Activated naive CD8-positive, alpha-beta T cell treated with anti-CD3 and anti-CD28 coated beads, Interleukin-2, amount 10 ng/mL, durations not matched to agents 7 days and 5 days (primary cell): ENCODE results near the gene FAM114A1. TPM values are rescaled to one million over a fixed set of nuclear protein-coding genes. Genes with fewer than 3 reads are reported as not detected.

Experiments
- ATAC-seq: fragments of 150-1000 bp; cut with Tn5 transposase; one replicate; pipeline ENCODE4 v1.10.0; 2021; ENCODE audit warnings: low read depth, moderate library complexity
- POLR2A ChIA-PET: fragments of 350-600 bp; sonication (Branson Sonifier 250); formaldehyde crosslinking; loops from one replicate; lab custom pipeline; 2021; ENCODE audit warnings: antibody characterized with exemption; lab: Charles Lee
- DNase-seq: peaks from one replicate; pipeline ENCODE4 v3.0.0; 2021
- H3K27ac Mint-ChIP-seq: one replicate; pipeline ENCODE4 v1.8.0; 2022; ENCODE audit warnings: mild to moderate bottlenecking, mixed read lengths
- H3K27me3 Mint-ChIP-seq: one replicate; pipeline ENCODE4 v1.8.0; 2022; ENCODE audit warnings: mild to moderate bottlenecking, moderate library complexity, mixed read lengths
- H3K36me3 Mint-ChIP-seq: one replicate; pipeline ENCODE4 v1.8.0; 2021; ENCODE audit warnings: mild to moderate bottlenecking, mixed read lengths
- H3K4me1 Mint-ChIP-seq: one replicate; pipeline ENCODE4 v1.8.0; 2021; ENCODE audit warnings: mixed read lengths
- H3K4me3 Mint-ChIP-seq: one replicate; pipeline ENCODE4 v1.8.0; 2022; ENCODE audit warnings: mild to moderate bottlenecking, moderate library complexity, mixed read lengths
- H3K9me3 Mint-ChIP-seq: one replicate; pipeline ENCODE4 v1.8.0; 2021; ENCODE audit warnings: mixed read lengths
- total RNA-seq, 2 experiments: library from RNA; stranded (reverse); gene quantifications; one replicate each; pipeline ENCODE4 v1.2.3, GENCODE V29; 2021

The FAM114A1 gene
- total RNA-seq, 2 experiments from 2014 or later: 0.33 to 0.34 TPM

DNA sequence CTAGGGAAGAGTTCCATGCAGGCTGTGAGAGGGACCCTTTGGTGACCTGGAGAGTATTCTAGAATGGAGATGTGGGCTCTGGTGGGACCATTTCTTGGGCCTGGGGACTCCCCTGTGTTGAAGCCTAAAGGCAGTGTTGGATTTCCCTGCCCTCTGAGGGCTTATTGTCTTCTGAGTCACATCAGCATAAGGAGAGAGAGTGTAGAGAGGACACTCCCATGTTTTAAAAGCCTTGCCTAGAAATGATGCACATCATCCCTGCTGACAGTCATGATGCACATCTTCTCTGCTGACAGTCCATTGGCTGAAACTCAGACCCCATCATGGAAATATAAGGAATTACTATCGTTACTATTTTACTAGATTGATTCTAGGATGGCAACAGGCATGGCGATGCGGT, 51.9 kb downstream of the FAM114A1 start:
- Mint-ChIP-seq H3K27me3 (no peaks in the 10 kb centered on the region), H3K9me3 (no peaks in the 10 kb centered on the region), H3K36me3 (no peaks in the 10 kb centered on the region), H3K27ac (no peak overlapping the region), H3K4me1 (peaks cover 15% of the 10 kb centered on the region), H3K4me3 (no peak overlapping the region)
- no peak for DNase-seq
- POLR2A ChIA-PET: no interaction called here
- no peak for ATAC-seq

GRCh38 chr4:38920186-38920585, 52.6 kb downstream of the FAM114A1 start:
- DNase-seq (no peak), ATAC-seq (no peak)
- Mint-ChIP-seq H3K36me3 (no peaks in the 10 kb centered on the region), H3K27me3 (no peaks in the 10 kb centered on the region), H3K27ac (no peak overlapping the region), H3K4me3 (no peak overlapping the region), H3K4me1 (peaks cover 8% of the 10 kb centered on the region), H3K9me3 (no peaks in the 10 kb centered on the region)
- POLR2A ChIA-PET: no interaction called here

GRCh38 chr4:38920677-38921076, 53.1 kb downstream of the FAM114A1 start:
- H3K4me1 Mint-ChIP-seq: peaks cover 5% of the 10 kb centered on the region
- POLR2A ChIA-PET: no interaction called here
- no peak overlapping the region for H3K4me3 Mint-ChIP-seq
- H3K27me3 Mint-ChIP-seq: no peaks in the 10 kb centered on the region
- H3K9me3 Mint-ChIP-seq: no peaks in the 10 kb centered on the region
- H3K27ac Mint-ChIP-seq: no peak overlapping the region
- H3K36me3 Mint-ChIP-seq: no peaks in the 10 kb centered on the region
- DNase-seq (no peak), ATAC-seq (no peak)

DNA sequence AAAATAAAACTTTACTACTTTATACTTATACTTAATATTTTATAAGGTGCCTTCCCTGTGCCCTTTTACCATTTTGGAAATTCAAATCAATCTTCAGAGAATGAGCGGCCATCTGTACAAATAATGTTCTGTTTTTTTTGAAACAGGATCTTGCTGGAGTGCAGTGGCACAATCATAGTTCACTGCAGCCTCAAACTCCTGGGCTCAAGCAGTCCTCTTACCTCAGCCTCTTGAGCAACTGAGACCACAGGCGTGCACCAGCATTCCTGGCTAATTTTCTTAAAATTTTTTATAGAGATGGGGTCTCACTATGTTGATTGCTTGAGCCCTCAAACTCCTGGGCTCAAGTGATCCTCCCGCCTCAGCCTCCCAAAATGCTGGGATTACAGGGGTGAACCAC, 53.5 kb downstream of the FAM114A1 start:
- no peaks in the 10 kb centered on the region for H3K27me3 Mint-ChIP-seq
- H3K36me3 Mint-ChIP-seq: no peaks in the 10 kb centered on the region
- no peaks in the 10 kb centered on the region for H3K9me3 Mint-ChIP-seq
- H3K4me1 Mint-ChIP-seq: peaks cover 5% of the 10 kb centered on the region
- ATAC-seq (no peak), DNase-seq (no peak)
- no peak overlapping the region for H3K4me3 Mint-ChIP-seq
- H3K27ac Mint-ChIP-seq: no peak overlapping the region
- POLR2A ChIA-PET: no interaction called here

GRCh38 chr4:38923746-38924145, 56.1 kb downstream of the FAM114A1 start:
- no peak for ATAC-seq
- POLR2A ChIA-PET: no interaction called here
- no peaks in the 10 kb centered on the region for H3K9me3 Mint-ChIP-seq
- H3K4me3 Mint-ChIP-seq: no peak overlapping the region
- H3K4me1 Mint-ChIP-seq: peaks cover 5% of the 10 kb centered on the region
- H3K36me3 Mint-ChIP-seq: no peaks in the 10 kb centered on the region
- no peak overlapping the region for H3K27ac Mint-ChIP-seq
- no peak for DNase-seq
- H3K27me3 Mint-ChIP-seq: peaks cover 3% of the 10 kb centered on the region

DNA sequence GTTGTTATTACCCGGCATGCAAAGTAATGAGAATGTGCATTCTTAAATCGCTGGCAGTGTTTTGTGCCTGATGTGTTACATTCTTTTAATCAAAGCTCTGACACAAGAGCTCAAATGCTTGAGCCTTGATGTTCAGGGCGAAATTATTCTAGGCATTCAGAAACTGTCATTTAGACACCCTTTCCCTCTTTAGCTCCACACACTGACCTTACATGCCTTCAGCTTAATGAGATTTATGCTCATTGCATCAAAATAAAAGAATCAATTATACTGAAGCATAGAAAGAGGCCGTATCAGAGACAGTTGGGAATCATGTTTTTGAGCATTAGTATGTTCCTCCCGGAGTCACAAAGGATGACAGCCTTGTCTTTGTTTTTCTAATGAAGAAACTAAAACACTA, 56.7 kb downstream of the FAM114A1 start:
- H3K36me3 Mint-ChIP-seq: no peaks in the 10 kb centered on the region
- no peak for DNase-seq
- POLR2A ChIA-PET: no interaction called here
- peaks cover 7% of the 10 kb centered on the region for H3K27me3 Mint-ChIP-seq
- ATAC-seq: no peak
- no peak overlapping the region for H3K27ac Mint-ChIP-seq
- no peaks in the 10 kb centered on the region for H3K9me3 Mint-ChIP-seq
- peaks cover 5% of the 10 kb centered on the region for H3K4me1 Mint-ChIP-seq
- H3K4me3 Mint-ChIP-seq: no peak overlapping the region

- ATAC-seq (no peak), DNase-seq (no peak)
- Mint-ChIP-seq H3K4me1 (peaks cover 1% of the 10 kb centered on the region), H3K27me3 (peaks cover 7% of the 10 kb centered on the region), H3K9me3 (no peaks in the 10 kb centered on the region), H3K4me3 (no peak overlapping the region), H3K27ac (no peak overlapping the region), H3K36me3 (no peaks in the 10 kb centered on the region)
- POLR2A ChIA-PET: no interaction called here
These were observed 58.1 kb downstream of the FAM114A1 start for GRCh38 chr4:38925492-38926413.

DNA sequence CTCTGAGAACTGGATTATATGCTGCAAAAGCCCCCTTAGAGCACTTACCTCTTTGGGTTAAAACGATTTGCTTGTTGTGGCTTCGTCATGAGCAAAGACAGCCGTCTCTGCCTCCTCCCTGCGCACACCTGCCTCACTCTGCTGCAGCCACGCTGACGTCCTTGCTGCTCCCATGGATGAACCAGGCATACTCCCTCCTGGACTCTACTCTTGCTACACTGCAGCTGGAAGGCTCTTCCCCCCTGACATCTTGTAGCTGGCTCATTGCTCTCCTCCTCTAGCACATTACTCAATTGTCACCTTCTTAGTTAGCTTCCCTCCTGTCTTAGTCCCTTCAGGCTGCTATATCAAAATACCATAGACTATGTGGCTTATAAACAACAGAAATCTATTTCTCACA, 59.3 kb downstream of the FAM114A1 start:
- Mint-ChIP-seq H3K4me3 (no peak overlapping the region), H3K4me1 (no peaks in the 10 kb centered on the region), H3K27ac (no peak overlapping the region), H3K36me3 (no peaks in the 10 kb centered on the region), H3K9me3 (no peaks in the 10 kb centered on the region), H3K27me3 (peaks cover 7% of the 10 kb centered on the region)
- ATAC-seq: no peak
- POLR2A ChIA-PET: interaction anchor here (0.6 kb wide), 2 partner anchors 13 to 425 kb away, joined by 3 to 4 read pairs; no protein-coding TSS in a partner anchor
- no peak for DNase-seq

DNA sequence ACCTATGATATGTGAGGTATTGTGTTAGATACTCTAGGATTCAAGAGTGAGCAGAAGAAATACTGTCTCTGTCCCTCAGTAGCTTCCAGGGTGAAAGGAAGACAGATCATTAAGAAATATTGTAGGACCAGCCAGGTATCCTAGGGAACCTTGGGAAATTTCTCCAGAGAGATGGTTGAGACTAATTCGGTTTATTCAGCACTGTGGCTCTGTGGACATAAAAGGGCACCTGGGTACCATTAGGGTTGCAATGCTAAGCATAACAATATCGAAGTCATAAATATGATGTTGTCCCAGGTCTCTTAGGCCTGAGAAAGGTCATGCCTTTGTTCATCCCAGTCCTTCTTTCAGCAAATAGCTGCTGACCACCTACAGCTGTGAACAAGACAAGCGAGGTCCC, 61.0 kb downstream of the FAM114A1 start:
- no peaks in the 10 kb centered on the region for H3K4me1 Mint-ChIP-seq
- no peak overlapping the region for H3K4me3 Mint-ChIP-seq
- DNase-seq (no peak), ATAC-seq (no peak)
- no peak overlapping the region for H3K27ac Mint-ChIP-seq
- H3K36me3 Mint-ChIP-seq: no peaks in the 10 kb centered on the region
- H3K9me3 Mint-ChIP-seq: no peaks in the 10 kb centered on the region
- POLR2A ChIA-PET: no interaction called here
- H3K27me3 Mint-ChIP-seq: peaks cover 7% of the 10 kb centered on the region

GRCh38 chr4:38928974-38929373, 61.4 kb downstream of the FAM114A1 start:
- DNase-seq (no peak), ATAC-seq (no peak)
- no peaks in the 10 kb centered on the region for H3K9me3 Mint-ChIP-seq
- H3K36me3 Mint-ChIP-seq: no peaks in the 10 kb centered on the region
- H3K4me3 Mint-ChIP-seq: no peak overlapping the region
- H3K27me3 Mint-ChIP-seq: peaks cover 7% of the 10 kb centered on the region
- POLR2A ChIA-PET: no interaction called here
- H3K4me1 Mint-ChIP-seq: no peaks in the 10 kb centered on the region
- H3K27ac Mint-ChIP-seq: no peak overlapping the region

DNA sequence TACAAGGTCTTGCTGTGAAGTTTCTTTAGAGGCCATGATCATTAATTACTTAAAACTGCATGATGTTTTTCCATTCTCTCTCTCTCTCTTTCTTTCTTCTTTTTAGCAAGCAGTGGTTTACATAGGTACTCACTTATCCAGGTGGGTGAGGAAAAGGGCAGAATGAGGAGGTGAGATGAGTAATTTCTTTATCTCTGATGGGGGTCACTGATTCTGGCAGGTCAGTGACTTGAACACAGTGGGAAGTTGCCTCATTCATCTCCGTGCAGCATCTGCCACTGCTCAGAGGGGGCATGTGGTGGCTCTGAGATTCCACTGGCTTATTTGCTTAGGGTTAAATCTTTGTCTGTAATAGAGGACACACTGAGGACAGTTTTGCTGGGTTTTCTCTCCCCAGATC, 62.6 kb downstream of the FAM114A1 start:
- Mint-ChIP-seq H3K36me3 (no peaks in the 10 kb centered on the region), H3K9me3 (no peaks in the 10 kb centered on the region), H3K27me3 (peaks cover 7% of the 10 kb centered on the region), H3K4me1 (no peaks in the 10 kb centered on the region), H3K27ac (no peak overlapping the region), H3K4me3 (no peak overlapping the region)
- POLR2A ChIA-PET: no interaction called here
- ATAC-seq: no peak
- no peak for DNase-seq

DNA sequence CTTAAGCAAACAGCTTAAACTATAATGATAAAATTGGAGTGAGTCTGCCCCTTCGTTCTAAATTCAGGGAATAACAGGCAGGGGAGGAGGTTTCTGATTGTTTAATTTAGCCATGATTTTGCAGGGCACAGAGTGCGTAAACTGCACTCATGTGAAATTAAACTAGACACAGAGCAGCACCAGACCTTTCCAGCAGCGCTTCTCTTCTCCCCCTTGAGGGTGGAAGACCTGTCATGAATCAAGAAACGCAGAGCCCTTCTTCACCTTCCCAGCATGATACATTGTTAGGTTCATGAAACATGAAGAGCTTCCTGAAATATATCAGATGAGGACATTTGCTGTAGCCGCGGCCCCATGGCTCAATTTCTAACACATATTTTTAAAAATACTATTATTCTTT, 63.1 kb downstream of the FAM114A1 start:
- POLR2A ChIA-PET: no interaction called here
- Mint-ChIP-seq H3K4me3 (no peak overlapping the region), H3K27ac (no peak overlapping the region), H3K4me1 (no peaks in the 10 kb centered on the region), H3K9me3 (no peaks in the 10 kb centered on the region), H3K27me3 (peaks cover 7% of the 10 kb centered on the region), H3K36me3 (no peaks in the 10 kb centered on the region)
- no peak for DNase-seq
- ATAC-seq: no peak

GRCh38 chr4:38931125-38931524, 63.5 kb downstream of the FAM114A1 start:
- ATAC-seq (no peak), DNase-seq (no peak)
- H3K27me3 Mint-ChIP-seq: peaks cover 7% of the 10 kb centered on the region
- no peaks in the 10 kb centered on the region for H3K9me3 Mint-ChIP-seq
- H3K27ac Mint-ChIP-seq: no peak overlapping the region
- H3K4me3 Mint-ChIP-seq: no peak overlapping the region
- no peaks in the 10 kb centered on the region for H3K36me3 Mint-ChIP-seq
- H3K4me1 Mint-ChIP-seq: no peaks in the 10 kb centered on the region
- POLR2A ChIA-PET: no interaction called here

GRCh38 chr4:38935391-38936073, 67.9 kb downstream of the FAM114A1 start:
- Mint-ChIP-seq H3K27me3 (no peaks in the 10 kb centered on the region), H3K4me1 (peaks cover 6% of the 10 kb centered on the region), H3K27ac (no peak overlapping the region), H3K9me3 (no peaks in the 10 kb centered on the region), H3K36me3 (no peaks in the 10 kb centered on the region), H3K4me3 (no peak overlapping the region)
- POLR2A ChIA-PET: no interaction called here
- no peak for DNase-seq
- no peak for ATAC-seq
